PC-3 (cell line): ENCODE results near the gene RPL29. TPM values are rescaled to one million over a fixed set of nuclear protein-coding genes. Genes with fewer than 3 reads are reported as not detected.
A peak's percentile ranks its signal among the peaks of the same experiment; 100 is the strongest.

Source experiments
- ATAC-seq: fragments of 200-7000 bp; cut with Tn5 transposase; 2 replicates; pipeline ENCODE4 v1.9.1; 2020; ENCODE audit warnings: mild to moderate bottlenecking, moderate library complexity
- BruUV-seq: library from RNA; stranded (reverse); fragments of 400-500 nt; replicated peaks from 2 replicates; lab custom pipeline; 2021; lab: Mats Ljungman, UMichigan
- CTCF ChIA-PET: fragments of 300-600 bp; sonication (Branson Sonifier 250); formaldehyde crosslinking; loops from one replicate; lab custom pipeline; 2022; ENCODE audit warnings: antibody characterized with exemption; lab: Charles Lee
- POLR2A ChIA-PET: fragments of 300-600 bp; sonication (Branson Sonifier 250); formaldehyde crosslinking; loops from one replicate; lab custom pipeline; 2022; ENCODE audit warnings: antibody characterized with exemption; ENCODE audit not compliant: unreplicated experiment; lab: Charles Lee
- DNase-seq: peaks from one replicate; pipeline ENCODE4 v3.0.0-alpha.2; 2015
- H2AFZ ChIP-seq: fragments of 300-600 bp; sonication (generic); 2 replicates; pipeline ENCODE4 v1.6.0; 2016; ENCODE audit warnings: antibody characterized with exemption, low read length
- H3F3A ChIP-seq: fragments of 300-600 bp; sonication (generic); one replicate; pipeline ENCODE4 v1.6.0; 2017; ENCODE audit warnings: antibody characterized with exemption, low read length, control low read depth, mild to moderate bottlenecking; ENCODE audit not compliant: unreplicated experiment
- H3K27ac ChIP-seq: fragments of 300-600 bp; sonication (generic); 2 replicates; pipeline ENCODE4 v1.5.1; 2016; ENCODE audit warnings: mild to moderate bottlenecking, low read length
- H3K27me3 ChIP-seq: fragments of 300-600 bp; sonication (generic); 2 replicates; pipeline ENCODE4 v1.6.1; 2016; ENCODE audit warnings: low read length, mixed read lengths
- H3K36me3 ChIP-seq: fragments of 300-600 bp; sonication (generic); 2 replicates; pipeline ENCODE4 v1.6.1; 2016; ENCODE audit warnings: low read depth, mixed run types, low read length, mixed read lengths
- H3K4me1 ChIP-seq: fragments of 300-600 bp; sonication (generic); 2 replicates; pipeline ENCODE4 v1.5.1; 2016; ENCODE audit warnings: low read length; ENCODE audit not compliant: insufficient read depth
- H3K4me2 ChIP-seq: fragments of 300-600 bp; sonication (generic); 2 replicates; pipeline ENCODE4 v1.6.0; 2016; ENCODE audit warnings: low read length
- H3K4me3 ChIP-seq: fragments of 300-600 bp; sonication (generic); 2 replicates; pipeline ENCODE4 v1.5.1; 2016; ENCODE audit warnings: mild to moderate bottlenecking, low read length, mixed read lengths
- H3K79me2 ChIP-seq: fragments of 300-600 bp; sonication (generic); 2 replicates; pipeline ENCODE4 v1.6.1; 2017; ENCODE audit warnings: low read length, mixed read lengths
- H3K9ac ChIP-seq: fragments of 300-600 bp; sonication (generic); 2 replicates; pipeline ENCODE4 v1.6.0; 2016; ENCODE audit warnings: mild to moderate bottlenecking, low read length
- H3K9me2 ChIP-seq: fragments of 300-600 bp; sonication (generic); replicated peaks from 2 replicates; pipeline ENCODE4 v1.6.1; 2016; ENCODE audit warnings: mixed run types, low read length, mixed read lengths
- H3K9me3 ChIP-seq: fragments of 300-600 bp; sonication (generic); 2 replicates; pipeline ENCODE4 v1.6.1; 2016; ENCODE audit warnings: low read length, mixed read lengths
- H4K20me1 ChIP-seq: fragments of 300-600 bp; sonication (generic); 2 replicates; pipeline ENCODE4 v1.6.1; 2016; ENCODE audit warnings: low read length, mixed read lengths
- EZH2 ChIP-seq: fragments of 300-600 bp; sonication (generic); IDR thresholded peaks from one replicate; pipeline ENCODE4 v1.6.1; 2017; ENCODE audit warnings: antibody characterized with exemption, mild to moderate bottlenecking, low read length; ENCODE audit not compliant: unreplicated experiment
- EZH2phosphoT487 ChIP-seq: fragments of 300-600 bp; sonication (generic); IDR thresholded peaks from 2 replicates; pipeline ENCODE4 v1.6.1; 2018; ENCODE audit warnings: mild to moderate bottlenecking, antibody characterized with exemption, low read length, borderline replicate concordance
- intact Hi-C: fragments of 100-400 bp; cut with micrococcal nuclease; formaldehyde crosslinking; loops from 2 replicates; pipeline ENCODE4 v1.9.0; 2023
- total RNA-seq: library from RNA; depleted of rRNA; stranded (reverse); fragments of >200 nt; gene quantifications from 2 replicates; pipeline ENCODE4 v1.2.3, GENCODE V29; 2014
- TF ChIP-seq, protein P1 (sequence below): fragments of 300-600 bp; sonication (generic); conservative IDR thresholded peaks from 2 replicates; pipeline ENCODE4 v1.5.1; 2017; ENCODE audit warnings: antibody characterized with exemption, low read depth, mild to moderate bottlenecking, low read length

The RPL29 gene
- total RNA-seq, 1 experiment from 2014 or later, result 1,807 TPM

DNA sequence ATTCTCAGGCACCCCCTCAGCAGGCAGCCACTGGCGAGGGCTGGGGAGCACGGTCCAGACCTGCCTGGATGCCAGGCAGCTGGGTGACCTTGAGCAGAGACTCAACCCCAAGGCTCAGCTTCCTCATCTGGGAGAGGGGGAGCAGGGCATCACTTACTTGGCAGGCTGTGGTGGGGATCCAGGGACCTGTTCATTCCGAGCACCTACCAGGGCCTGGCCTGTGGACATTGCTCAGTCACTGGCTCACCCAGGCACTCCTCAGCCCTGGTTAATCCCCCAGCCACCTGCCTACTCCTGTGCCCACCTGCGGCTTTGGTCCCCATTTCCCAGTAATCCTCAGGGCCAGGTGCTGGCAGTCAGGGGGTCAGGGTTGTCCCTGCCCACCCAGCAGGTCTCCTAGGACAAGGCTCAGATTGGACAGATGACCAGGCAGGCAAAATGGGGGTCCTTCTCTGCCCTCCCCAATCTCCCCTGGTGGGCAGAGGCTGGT is 9.3 kb upstream of the RPL29 start:
- H3K9ac ChIP-seq, result no peak overlapping the region

DNA sequence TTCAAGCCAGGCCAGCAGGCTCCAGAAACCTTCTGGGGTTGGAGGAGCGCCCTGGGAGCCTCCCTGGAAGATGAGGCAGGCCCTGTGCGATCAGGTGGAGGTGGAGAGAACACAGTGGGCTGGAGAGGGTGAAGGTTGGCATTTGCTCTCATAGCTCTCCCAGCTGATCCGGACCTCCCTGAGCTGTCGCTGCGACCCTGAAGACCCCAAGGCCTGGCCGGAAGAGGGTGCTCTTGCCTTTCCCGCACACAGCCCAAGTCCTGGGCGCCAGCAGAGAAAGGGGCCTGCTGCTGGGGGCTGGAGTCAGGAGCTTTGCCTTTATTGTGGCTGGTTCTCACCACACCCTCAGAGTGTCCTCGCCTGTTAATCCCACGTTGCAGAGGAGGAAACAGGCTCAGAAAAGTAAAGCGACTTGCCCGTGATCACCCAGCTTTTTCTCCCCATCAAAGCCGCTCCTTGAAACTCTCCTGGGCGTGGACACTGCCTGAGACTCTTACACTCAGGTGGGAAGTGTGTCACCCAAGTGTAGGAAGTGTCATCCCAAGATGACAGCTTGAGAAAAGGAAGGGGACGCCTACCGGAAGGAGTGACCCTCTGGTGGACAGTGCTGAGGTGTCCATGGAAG is 8.6 kb upstream of the RPL29 start:
- intact Hi-C loops, result no loop called here
- Histone ChIP-seq H3K27ac (no peak overlapping the region), H3K4me2 (no peak overlapping the region), H3K9ac (no peak overlapping the region), H3K27me3 (no peaks in the 10 kb centered on the region), H3K9me3 (no peaks in the 10 kb centered on the region), H3K9me2 (no peaks in the 10 kb centered on the region), H3K79me2 (no peaks in the 10 kb centered on the region), H3K4me3 (no peak overlapping the region), H2AFZ (no peak overlapping the region), H4K20me1 (no peaks in the 10 kb centered on the region), H3F3A (no peaks in the 10 kb centered on the region), H3K4me1 (no peaks in the 10 kb centered on the region), H3K36me3 (no peaks in the 10 kb centered on the region)
- ChIA-PET CTCF (interaction anchor here (0.6 to 2.5 kb wide), 2 partner anchors 49 to 114 kb away, joined by 3 to 11 read pairs; no protein-coding TSS in a partner anchor), POLR2A (no interaction called here)
- DNase-seq (no peak), ATAC-seq (no peak)
- BruUV-seq, result no TSS peak
- TF ChIP-seq, protein P1, sequence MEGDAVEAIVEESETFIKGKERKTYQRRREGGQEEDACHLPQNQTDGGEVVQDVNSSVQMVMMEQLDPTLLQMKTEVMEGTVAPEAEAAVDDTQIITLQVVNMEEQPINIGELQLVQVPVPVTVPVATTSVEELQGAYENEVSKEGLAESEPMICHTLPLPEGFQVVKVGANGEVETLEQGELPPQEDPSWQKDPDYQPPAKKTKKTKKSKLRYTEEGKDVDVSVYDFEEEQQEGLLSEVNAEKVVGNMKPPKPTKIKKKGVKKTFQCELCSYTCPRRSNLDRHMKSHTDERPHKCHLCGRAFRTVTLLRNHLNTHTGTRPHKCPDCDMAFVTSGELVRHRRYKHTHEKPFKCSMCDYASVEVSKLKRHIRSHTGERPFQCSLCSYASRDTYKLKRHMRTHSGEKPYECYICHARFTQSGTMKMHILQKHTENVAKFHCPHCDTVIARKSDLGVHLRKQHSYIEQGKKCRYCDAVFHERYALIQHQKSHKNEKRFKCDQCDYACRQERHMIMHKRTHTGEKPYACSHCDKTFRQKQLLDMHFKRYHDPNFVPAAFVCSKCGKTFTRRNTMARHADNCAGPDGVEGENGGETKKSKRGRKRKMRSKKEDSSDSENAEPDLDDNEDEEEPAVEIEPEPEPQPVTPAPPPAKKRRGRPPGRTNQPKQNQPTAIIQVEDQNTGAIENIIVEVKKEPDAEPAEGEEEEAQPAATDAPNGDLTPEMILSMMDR, result peak; percentile 40; the same call in 1 of the 2 replicates
- TF ChIP-seq EZH2, result no peak

More for the DNA sequence above, 9.3 kb upstream of the RPL29 start:
- Histone ChIP-seq H3K36me3 (no peaks in the 10 kb centered on the region), H3F3A (no peaks in the 10 kb centered on the region), H3K79me2 (no peaks in the 10 kb centered on the region), H3K4me3 (no peak overlapping the region), H3K9me3 (no peaks in the 10 kb centered on the region), H3K9me2 (no peaks in the 10 kb centered on the region), H3K27ac (no peak overlapping the region), H3K4me2 (no peak overlapping the region), H2AFZ (no peak overlapping the region), H4K20me1 (no peaks in the 10 kb centered on the region), H3K4me1 (no peaks in the 10 kb centered on the region), H3K27me3 (no peaks in the 10 kb centered on the region)
- ChIA-PET CTCF (interaction anchor here (2.5 kb wide), 1 partner anchor 48 kb away, joined by 11 read pairs; no protein-coding TSS in a partner anchor), POLR2A (no interaction called here)
- TF ChIP-seq EZH2phosphoT487 (no peak), EZH2 (no peak)
- TF ChIP-seq, protein P1, result no peak
- DNase-seq (no peak), ATAC-seq (no peak)
- intact Hi-C loops, result no loop called here
- BruUV-seq, result no TSS peak

DNA sequence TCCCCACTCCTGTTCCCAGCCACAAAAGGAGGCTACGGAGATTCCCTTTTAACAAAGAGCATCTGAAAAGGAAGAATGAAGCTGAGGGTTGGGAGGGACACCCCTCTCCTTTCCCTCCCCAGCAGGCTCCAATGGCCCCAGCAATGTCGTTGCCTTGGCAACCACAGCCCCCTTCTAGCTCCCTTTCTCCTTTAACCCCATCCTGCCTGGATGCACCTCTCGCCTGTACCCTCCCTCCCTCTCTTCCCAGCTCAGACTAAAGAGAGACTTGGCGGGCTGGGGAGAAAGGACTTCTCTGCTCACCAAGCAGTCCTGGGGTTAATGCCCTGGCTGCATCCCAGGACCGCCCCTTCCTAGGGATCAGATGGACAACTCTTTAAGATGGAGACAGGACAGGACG is 7.1 kb upstream of the RPL29 start:
- H2AFZ ChIP-seq, result no peak overlapping the region
- no peaks in the 10 kb centered on the region for H4K20me1 ChIP-seq
- CTCF ChIA-PET, result interaction anchor here (2.3 to 2.5 kb wide), 2 partner anchors 50 to 142 kb away, joined by 6 to 11 read pairs; no protein-coding TSS in a partner anchor
- H3K9me2 ChIP-seq, result no peaks in the 10 kb centered on the region
- TF ChIP-seq EZH2 (no peak), EZH2phosphoT487 (no peak)
- TF ChIP-seq, protein P1, result no peak
- BruUV-seq, result no TSS peak
- no peak overlapping the region for H3K4me2 ChIP-seq
- H3K36me3 ChIP-seq, result no peaks in the 10 kb centered on the region
- no peaks in the 10 kb centered on the region for H3K27me3 ChIP-seq
- ATAC-seq (no peak), DNase-seq (no peak)
- H3K79me2 ChIP-seq, result no peaks in the 10 kb centered on the region
- no peak overlapping the region for H3K27ac ChIP-seq
- H3F3A ChIP-seq, result no peaks in the 10 kb centered on the region
- intact Hi-C loops, result no loop called here
- H3K9me3 ChIP-seq, result no peaks in the 10 kb centered on the region
- POLR2A ChIA-PET, result no interaction called here
- H3K9ac ChIP-seq, result no peak overlapping the region
- H3K4me3 ChIP-seq, result no peak overlapping the region
- H3K4me1 ChIP-seq, result peaks cover 5% of the 10 kb centered on the region
